BLaER1 treated with 17β-estradiol and CSF1 and Interleukin-3, amounts not matched to agents 10 nM and 100 nM (cell line): ENCODE measurements around the gene APOC4.
A peak's percentile ranks its signal among the peaks of the same experiment; 100 is the strongest.

ENCODE experiments used
- H3K27ac ChIP-seq, 11 experiments: shearing (Covaris generic); formaldehyde crosslinking; 2 replicates each; pipeline ENCODE4 v1.8.1; 2022
- H3K27me3 ChIP-seq, 11 experiments: shearing (Covaris generic); formaldehyde crosslinking; 2 replicates each; pipeline ENCODE4 v1.8.1; 2022
- H3K36me3 ChIP-seq, 11 experiments: shearing (Covaris generic); formaldehyde crosslinking; 2 replicates each; pipeline ENCODE4 v1.8.1; 2022
- H3K4me1 ChIP-seq, 10 experiments: shearing (Covaris generic); formaldehyde crosslinking; 2 replicates each; pipeline ENCODE4 v1.8.1; 2022
- H3K4me2 ChIP-seq, 11 experiments: shearing (Covaris generic); formaldehyde crosslinking; 2 replicates each; pipeline ENCODE4 v1.8.1; 2022
- H3K4me3 ChIP-seq, 10 experiments: shearing (Covaris generic); formaldehyde crosslinking; 2 replicates each; pipeline ENCODE4 v1.8.1; 2022
- H3K9ac ChIP-seq, 11 experiments: shearing (Covaris generic); formaldehyde crosslinking; 2 replicates each; pipeline ENCODE4 v1.8.1; 2022
- H3K9me3 ChIP-seq, 11 experiments: shearing (Covaris generic); formaldehyde crosslinking; replicated peaks in 1 of 11; 2 replicates each; pipeline ENCODE4 v1.8.1; 2022
- H4K20me1 ChIP-seq, 11 experiments: shearing (Covaris generic); formaldehyde crosslinking; 2 replicates each; pipeline ENCODE4 v1.8.1; 2022
- Cebpa-rat ChIP-seq, 11 experiments: shearing (Covaris generic); IDR thresholded peaks; 2 replicates each; pipeline ENCODE4 v1.8.1; 2022

Gene APOC4

GRCh38 chr19:44974857-44975256 is 32.8 kb downstream of the APOC4 start:
- Histone ChIP-seq H3K4me1 (peaks cover 0 to 5% (median 0%) of the 10 kb centered on the region in 10 experiments; a peak in 2 of 20 replicates), H4K20me1 (peaks cover 9 to 59% (median 28%) of the 10 kb centered on the region in 11 experiments; a peak in 18 of 22 replicates), H3K27me3 (no peaks in the 10 kb centered on the region), H3K4me3 (no peak overlapping the region), H3K9me3 (no peaks in the 10 kb centered on the region), H3K36me3 (peaks cover 81 to 99% (median 91%) of the 10 kb centered on the region in 11 experiments), H3K9ac (no peak overlapping the region), H3K4me2 (no peak overlapping the region), H3K27ac (no peak overlapping the region)
- no peak for TF ChIP-seq Cebpa-rat (IDR thresholded peaks at IDR 0.05)

GRCh38 chr19:44975444-44975843 is 33.4 kb downstream of the APOC4 start:
- peaks cover 0 to 5% (median 0%) of the 10 kb centered on the region in 10 experiments; a peak in 2 of 20 replicates for H3K4me1 ChIP-seq
- no peak overlapping the region for H3K9ac ChIP-seq
- no peak overlapping the region for H3K27ac ChIP-seq
- H3K27me3 ChIP-seq, result no peaks in the 10 kb centered on the region
- H4K20me1 ChIP-seq, result peaks cover 4 to 53% (median 22%) of the 10 kb centered on the region in 11 experiments; a peak in 18 of 22 replicates
- H3K4me2 ChIP-seq, result no peak overlapping the region
- peaks cover 80 to 99% (median 91%) of the 10 kb centered on the region in 11 experiments for H3K36me3 ChIP-seq
- no peaks in the 10 kb centered on the region for H3K9me3 ChIP-seq
- TF ChIP-seq Cebpa-rat (IDR thresholded peaks at IDR 0.05), result no peak
- no peak overlapping the region for H3K4me3 ChIP-seq

- Histone ChIP-seq H3K4me3 (no peak overlapping the region), H3K36me3 (peaks cover 89 to 100% (median 97%) of the 10 kb centered on the region in 11 experiments), H3K27me3 (no peaks in the 10 kb centered on the region), H3K4me2 (no peak overlapping the region), H3K9me3 (no peaks in the 10 kb centered on the region), H3K9ac (no peak overlapping the region; a peak in 1 of 22 replicates), H3K4me1 (peaks cover 0 to 18% (median 6%) of the 10 kb centered on the region in 10 experiments; a peak in 10 of 20 replicates), H4K20me1 (peaks cover under 1 to 77% (median 21%) of the 10 kb centered on the region in 11 experiments; a peak in 16 of 22 replicates), H3K27ac (no peak overlapping the region; a peak in 1 of 22 replicates)
- TF ChIP-seq Cebpa-rat (IDR thresholded peaks at IDR 0.05), result no peak
Observed at GRCh38 chr19:44984005-44984404, 42.0 kb downstream of the APOC4 start.

- Histone ChIP-seq H4K20me1 (peaks cover 5 to 91% (median 25%) of the 10 kb centered on the region in 11 experiments; a peak in 17 of 22 replicates), H3K36me3 (peaks cover 88 to 97% (median 96%) of the 10 kb centered on the region in 11 experiments), H3K4me2 (no peak overlapping the region), H3K9me3 (no peaks in the 10 kb centered on the region), H3K4me3 (no peak overlapping the region), H3K9ac (peak overlapping the region in 2 of 11 experiments; percentile 15 to 29; a peak in 2 of 22 replicates), H3K27me3 (no peaks in the 10 kb centered on the region), H3K4me1 (peaks cover 0 to 18% (median 6%) of the 10 kb centered on the region in 10 experiments; a peak in 10 of 20 replicates), H3K27ac (0 out of 22 replicates have a peak overlapping the region, but pooled peaks of 1 of the 11 experiments have one; percentile 11)
- no peak for TF ChIP-seq Cebpa-rat (IDR thresholded peaks at IDR 0.05)
Observed at GRCh38 chr19:44985445-44985844, 43.4 kb downstream of the APOC4 start.

GRCh38 chr19:44986389-44986788 is 44.4 kb downstream of the APOC4 start:
- H3K36me3 ChIP-seq, result peaks cover 91 to 99% (median 96%) of the 10 kb centered on the region in 11 experiments
- no peaks in the 10 kb centered on the region for H3K9me3 ChIP-seq
- peak overlapping the region in 3 of 11 experiments; percentile 44 to 59 (median 48); a peak in 2 of 22 replicates for H3K9ac ChIP-seq
- no peaks in the 10 kb centered on the region for H3K27me3 ChIP-seq
- no peak for TF ChIP-seq Cebpa-rat (IDR thresholded peaks at IDR 0.05)
- peaks cover 5 to 97% (median 25%) of the 10 kb centered on the region in 11 experiments; a peak in 17 of 22 replicates for H4K20me1 ChIP-seq
- peak overlapping the region in 2 of 11 experiments; percentile 54 to 57; a peak in 3 of 22 replicates for H3K4me2 ChIP-seq
- no peak overlapping the region; a peak in 1 of 22 replicates for H3K27ac ChIP-seq
- H3K4me1 ChIP-seq, result peaks cover 0 to 18% (median 6%) of the 10 kb centered on the region in 10 experiments; a peak in 10 of 20 replicates
- no peak overlapping the region for H3K4me3 ChIP-seq

- no peak for TF ChIP-seq Cebpa-rat (IDR thresholded peaks at IDR 0.05)
- Histone ChIP-seq H3K4me2 (peak overlapping the region in 5 of 11 experiments; percentile 26 to 57 (median 54); a peak in 9 of 22 replicates), H4K20me1 (peaks cover 3 to 98% (median 24%) of the 10 kb centered on the region in 11 experiments; a peak in 17 of 22 replicates), H3K9me3 (no peaks in the 10 kb centered on the region), H3K4me1 (peaks cover 0 to 18% (median 6%) of the 10 kb centered on the region in 10 experiments; a peak in 10 of 20 replicates), H3K36me3 (peaks cover 91 to 99% (median 96%) of the 10 kb centered on the region in 11 experiments), H3K27ac (peak overlapping the region in 9 of 11 experiments; percentile 5 to 68 (median 38); a peak in 12 of 22 replicates), H3K9ac (peak overlapping the region in 9 of 11 experiments; percentile 9 to 63 (median 44); a peak in 10 of 22 replicates), H3K4me3 (no peak overlapping the region), H3K27me3 (no peaks in the 10 kb centered on the region)
Observed at GRCh38 chr19:44987148-44987675, 45.2 kb downstream of the APOC4 start.

GRCh38 chr19:44988273-44988672 is 46.2 kb downstream of the APOC4 start:
- peak overlapping the region in 3 of 11 experiments; percentile 63 to 68 (median 68); a peak in 4 of 22 replicates for H3K27ac ChIP-seq
- no peak for TF ChIP-seq Cebpa-rat (IDR thresholded peaks at IDR 0.05)
- peak overlapping the region in 4 of 11 experiments; percentile 26 to 44 (median 30); a peak in 3 of 22 replicates for H3K9ac ChIP-seq
- H3K9me3 ChIP-seq, result no peaks in the 10 kb centered on the region
- H3K4me1 ChIP-seq, result peaks cover 0 to 18% (median 6%) of the 10 kb centered on the region in 10 experiments; a peak in 10 of 20 replicates
- peaks cover 0 to 92% (median 19%) of the 10 kb centered on the region in 11 experiments; a peak in 15 of 22 replicates for H4K20me1 ChIP-seq
- no peaks in the 10 kb centered on the region for H3K27me3 ChIP-seq
- no peak overlapping the region for H3K4me3 ChIP-seq
- H3K4me2 ChIP-seq, result no peak overlapping the region
- H3K36me3 ChIP-seq, result peaks cover 89 to 97% (median 94%) of the 10 kb centered on the region in 11 experiments

GRCh38 chr19:44988896-44989556 is 47.0 kb downstream of the APOC4 start:
- H3K4me3 ChIP-seq, result no peak overlapping the region
- no peak for TF ChIP-seq Cebpa-rat (IDR thresholded peaks at IDR 0.05)
- H3K27ac ChIP-seq, result no peak overlapping the region
- no peak overlapping the region for H3K4me2 ChIP-seq
- H3K4me1 ChIP-seq, result peaks cover 0 to 18% (median 8%) of the 10 kb centered on the region in 10 experiments; a peak in 11 of 20 replicates
- no peaks in the 10 kb centered on the region for H3K27me3 ChIP-seq
- H3K9me3 ChIP-seq, result no peaks in the 10 kb centered on the region
- peak overlapping the region in 1 of 11 experiments; percentile 26; a peak in 1 of 22 replicates for H3K9ac ChIP-seq
- H3K36me3 ChIP-seq, result peaks cover 84 to 97% (median 94%) of the 10 kb centered on the region in 11 experiments
- peaks cover 0 to 91% (median 18%) of the 10 kb centered on the region in 11 experiments; a peak in 14 of 22 replicates for H4K20me1 ChIP-seq
